SU-DHL-6 (cell line): Measurements from ENCODE around the gene DENR.
"Not testable (repeated sequence)": the region's sequence is repeated elsewhere in the genome, so short reads cannot be mapped to it uniquely, and the experiment has no call there.

ENCODE experiments used
- H2AFZ ChIP-seq: fragments of 200-600 bp; sonication (generic); 2 replicates; pipeline ENCODE4 v1.6.1; 2014; ENCODE audit warnings: low read depth, mild to moderate bottlenecking, moderate library complexity, mixed read lengths, antibody characterized with exemption, low read length; ENCODE audit not compliant: severe bottlenecking
- H3F3A ChIP-seq: fragments of 200-600 bp; shearing (Covaris generic); 2 replicates; pipeline ENCODE4 v1.6.0; 2016; ENCODE audit warnings: antibody characterized with exemption, mild to moderate bottlenecking; ENCODE audit not compliant: insufficient read depth
- H3K27ac ChIP-seq: fragments of 200-600 bp; sonication (generic); 2 replicates; pipeline ENCODE4 v1.5.1; 2016; ENCODE audit warnings: low read depth, mild to moderate bottlenecking, low read length, moderate library complexity, mixed read lengths
- H3K27me3 ChIP-seq: fragments of 200-600 bp; sonication (generic), shearing (Covaris generic); 2 replicates; pipeline ENCODE4 v1.6.0; 2014; ENCODE audit warnings: mild to moderate bottlenecking, low read length
- H3K36me3 ChIP-seq: fragments of 200-600 bp; sonication (generic); 2 replicates; pipeline ENCODE4 v1.6.1; 2014; ENCODE audit warnings: mild to moderate bottlenecking, low read length, mixed read lengths
- H3K4me2 ChIP-seq: fragments of 300-600, 200-600 bp; shearing (Covaris generic), sonication (generic); 2 replicates; pipeline ENCODE4 v1.6.0; 2014; ENCODE audit warnings: low read length, low read depth, mild to moderate bottlenecking; ENCODE audit not compliant: poor library complexity, severe bottlenecking
- H3K4me3 ChIP-seq: fragments of 200-600 bp; sonication (generic); 2 replicates; pipeline ENCODE4 v1.5.1; 2014; ENCODE audit warnings: antibody characterized with exemption, low read length, mild to moderate bottlenecking, mixed read lengths; ENCODE audit not compliant: insufficient read depth, poor library complexity, severe bottlenecking
- H3K79me2 ChIP-seq: fragments of 200-600 bp; sonication (generic); 2 replicates; pipeline ENCODE4 v1.6.1; 2014; ENCODE audit warnings: mild to moderate bottlenecking, low read length, moderate library complexity; ENCODE audit not compliant: insufficient read depth
- H3K9ac ChIP-seq: fragments of 200-600 bp; sonication (generic); 2 replicates; pipeline ENCODE4 v1.7.0; 2014; ENCODE audit warnings: mild to moderate bottlenecking, low read length
- H3K9me2 ChIP-seq: fragments of 200-600 bp; sonication (generic); replicated peaks from 2 replicates; pipeline ENCODE4 v1.6.1; 2014; ENCODE audit warnings: low read length; ENCODE audit not compliant: insufficient read depth
- H3K9me3 ChIP-seq: fragments of 200-600 bp; sonication (generic); 2 replicates; pipeline ENCODE4 v1.6.1; 2014; ENCODE audit warnings: low read length, mixed read lengths; ENCODE audit not compliant: insufficient read depth
- H4K20me1 ChIP-seq: fragments of 200-600 bp; sonication (generic); 2 replicates; pipeline ENCODE4 v1.6.1; 2014; ENCODE audit warnings: low read depth, mild to moderate bottlenecking, antibody characterized with exemption, low read length, moderate library complexity, mixed read lengths
- CTCF ChIP-seq: fragments of 200-600 bp; sonication (generic); IDR thresholded peaks from one replicate; pipeline ENCODE4 v1.5.1; 2017; ENCODE audit warnings: antibody characterized with exemption, mild to moderate bottlenecking, low read length, moderate library complexity; ENCODE audit not compliant: insufficient read depth, poor library complexity, severe bottlenecking
- EZH2phosphoT487 ChIP-seq: fragments of 200-600 bp; sonication (generic), shearing (Covaris generic); conservative IDR thresholded peaks from 2 replicates; pipeline ENCODE4 v1.6.1; 2018; ENCODE audit warnings: mild to moderate bottlenecking, antibody characterized with exemption, low read length, moderate library complexity, mixed read lengths

Gene DENR

GRCh38 chr12:122713491-122714188 is 39.0 kb upstream of the DENR start:
- H4K20me1 ChIP-seq, H3K27ac ChIP-seq, H3K79me2 ChIP-seq, H3K4me3 ChIP-seq, H2AFZ ChIP-seq, H3K4me2 ChIP-seq, H3K9me2 ChIP-seq, H3F3A ChIP-seq, H3K9me3 ChIP-seq, H3K27me3 ChIP-seq, H3K9ac ChIP-seq, H3K36me3 ChIP-seq: not testable (repeated sequence)

- H3F3A ChIP-seq, H3K9me2 ChIP-seq: not testable (repeated sequence)
Observed at GRCh38 chr12:122715211-122715610, 37.4 kb upstream of the DENR start.

GRCh38 chr12:122716658-122717057 is 36.0 kb upstream of the DENR start, which contains the start of gene HCAR3:
Gene HCAR3 (minus strand): TSS chr12:122716811. CDS start chr12:122716737, 74 bp downstream.
- H3F3A ChIP-seq, H3K79me2 ChIP-seq, H2AFZ ChIP-seq, H3K9me3 ChIP-seq, H3K4me2 ChIP-seq, H3K27ac ChIP-seq, H3K4me3 ChIP-seq, H3K9ac ChIP-seq, H3K27me3 ChIP-seq, H3K36me3 ChIP-seq, H4K20me1 ChIP-seq, H3K9me2 ChIP-seq: not testable (repeated sequence)

More at GRCh38 chr12:122715211-122715610, 37.4 kb upstream of the DENR start:
- H3K9ac ChIP-seq, H3K27me3 ChIP-seq, H2AFZ ChIP-seq, H3K79me2 ChIP-seq, H3K27ac ChIP-seq, H4K20me1 ChIP-seq, H3K4me2 ChIP-seq, H3K9me3 ChIP-seq, H3K4me3 ChIP-seq, H3K36me3 ChIP-seq: not testable (repeated sequence)

- H2AFZ ChIP-seq: no peak overlapping the region
- no peak overlapping the region for H3K4me2 ChIP-seq
- H3K27me3 ChIP-seq: no peaks in the 10 kb centered on the region
- no peaks in the 10 kb centered on the region for H4K20me1 ChIP-seq
- no peak overlapping the region for H3K9ac ChIP-seq
- H3K27ac ChIP-seq: no peak overlapping the region
- no peak for TF ChIP-seq EZH2phosphoT487
- TF ChIP-seq CTCF: no peak
- no peak overlapping the region for H3K4me3 ChIP-seq
- no peaks in the 10 kb centered on the region for H3K9me2 ChIP-seq
- H3K36me3 ChIP-seq: no peaks in the 10 kb centered on the region
- no peaks in the 10 kb centered on the region for H3F3A ChIP-seq
- no peaks in the 10 kb centered on the region for H3K9me3 ChIP-seq
- no peaks in the 10 kb centered on the region for H3K79me2 ChIP-seq
Observed at GRCh38 chr12:122721057-122721545, 31.5 kb upstream of the DENR start.

- Histone ChIP-seq H3K9me2 (no peaks in the 10 kb centered on the region), H3F3A (no peaks in the 10 kb centered on the region), H3K4me3 (no peak overlapping the region), H2AFZ (no peak overlapping the region), H3K9me3 (no peaks in the 10 kb centered on the region), H3K9ac (no peak overlapping the region), H3K27me3 (no peaks in the 10 kb centered on the region), H4K20me1 (no peaks in the 10 kb centered on the region), H3K79me2 (no peaks in the 10 kb centered on the region), H3K27ac (no peak overlapping the region), H3K4me2 (no peak overlapping the region), H3K36me3 (no peaks in the 10 kb centered on the region)
- TF ChIP-seq EZH2phosphoT487: no peak
- TF ChIP-seq CTCF: no peak
Observed at GRCh38 chr12:122722387-122722786, 30.2 kb upstream of the DENR start.
